IPS-15b (cell line): ENCODE measurements around the gene FITM1.
A peak's percentile ranks its signal among the peaks of the same experiment; 100 is the strongest.

ENCODE experiments used
- H3K27me3 ChIP-seq: one replicate; pipeline ENCODE4 v1.6.1; 2013; ENCODE audit warnings: low read length; ENCODE audit not compliant: control insufficient read depth, insufficient read depth
- H3K36me3 ChIP-seq: one replicate; pipeline ENCODE4 v1.6.1; 2013; ENCODE audit warnings: low read length; ENCODE audit not compliant: control insufficient read depth, insufficient read depth
- H3K4me1 ChIP-seq: one replicate; pipeline ENCODE4 v1.6.1; 2013; ENCODE audit warnings: mild to moderate bottlenecking, low read length; ENCODE audit not compliant: control insufficient read depth, insufficient read depth
- H3K4me3 ChIP-seq: one replicate; pipeline ENCODE4 v1.5.1; 2013; ENCODE audit warnings: low read depth, low read length
- H3K9ac ChIP-seq: one replicate; pipeline ENCODE4 v1.6.1; 2013; ENCODE audit warnings: low read depth, mild to moderate bottlenecking, low read length
- H3K9me3 ChIP-seq: one replicate; pipeline ENCODE4 v1.6.1; 2013; ENCODE audit warnings: mild to moderate bottlenecking, low read length; ENCODE audit not compliant: control insufficient read depth, insufficient read depth

Gene FITM1

GRCh38 chr14:24114532-24115421, 15.7 kb upstream of the FITM1 start, which contains the start of the genes DCAF11 and NRL:
DCAF11 (plus strand) TSS chr14:24114777; CDS start chr14:24115595, 818 bp downstream.
NRL (minus strand) TSS chr14:24114949; CDS start chr14:24082848, 32,101 bp downstream.
- peaks cover 22% of the 10 kb centered on the region for H3K36me3 ChIP-seq
- H3K9ac ChIP-seq: peak within 1 kb of the TSS; percentile 74
- no peaks in the 10 kb centered on the region for H3K27me3 ChIP-seq
- H3K4me3 ChIP-seq: peak within 1 kb of the TSS; percentile 93
- H3K9me3 ChIP-seq: no peaks in the 10 kb centered on the region
- peaks cover 3% of the 10 kb centered on the region for H3K4me1 ChIP-seq

GRCh38 chr14:24115422-24116127, 14.9 kb upstream of the FITM1 start:
- H3K4me1 ChIP-seq: peaks cover 3% of the 10 kb centered on the region
- H3K4me3 ChIP-seq: peak overlapping the region; percentile 93
- no peaks in the 10 kb centered on the region for H3K27me3 ChIP-seq
- H3K9ac ChIP-seq: peak overlapping the region; percentile 74
- H3K36me3 ChIP-seq: peaks cover 23% of the 10 kb centered on the region
- no peaks in the 10 kb centered on the region for H3K9me3 ChIP-seq

DNA sequence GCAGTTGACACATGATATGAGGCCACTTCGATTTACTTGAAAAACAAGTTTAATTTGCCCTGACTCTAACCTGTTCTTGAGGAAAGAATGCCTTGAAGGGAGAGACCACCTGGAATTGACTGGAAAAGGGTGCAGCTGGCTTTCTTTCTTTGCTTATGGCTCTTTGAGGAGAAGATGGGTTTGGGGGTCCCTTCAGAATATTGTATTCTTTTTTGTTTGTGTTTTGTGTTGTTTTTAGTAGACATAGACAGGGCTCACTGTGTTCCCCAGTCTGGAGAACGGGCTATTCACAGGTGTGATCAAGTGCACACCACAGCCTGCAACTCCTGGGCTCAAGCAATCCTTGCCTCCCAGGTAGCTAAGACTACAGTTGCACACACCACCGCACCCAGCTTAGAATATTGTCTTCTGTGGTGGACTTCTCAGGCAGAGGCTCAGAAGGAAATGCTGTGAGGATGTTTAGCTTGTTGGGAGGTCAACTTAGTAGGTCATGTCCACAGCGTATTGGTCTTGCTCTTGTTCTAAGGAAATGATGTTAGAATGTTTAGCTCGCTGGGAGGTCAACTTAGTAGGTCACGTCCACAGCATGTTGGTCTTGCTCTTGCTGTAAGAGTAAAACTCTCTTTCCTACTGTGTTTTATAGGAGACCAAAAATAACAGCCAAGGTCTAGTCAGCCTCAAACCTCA, 14.2 kb upstream of the FITM1 start:
- H3K9ac ChIP-seq: peak overlapping the region; percentile 74
- H3K36me3 ChIP-seq: peaks cover 26% of the 10 kb centered on the region
- H3K9me3 ChIP-seq: no peaks in the 10 kb centered on the region
- peak overlapping the region; percentile 93 for H3K4me3 ChIP-seq
- peaks cover 3% of the 10 kb centered on the region for H3K4me1 ChIP-seq
- no peaks in the 10 kb centered on the region for H3K27me3 ChIP-seq

DNA sequence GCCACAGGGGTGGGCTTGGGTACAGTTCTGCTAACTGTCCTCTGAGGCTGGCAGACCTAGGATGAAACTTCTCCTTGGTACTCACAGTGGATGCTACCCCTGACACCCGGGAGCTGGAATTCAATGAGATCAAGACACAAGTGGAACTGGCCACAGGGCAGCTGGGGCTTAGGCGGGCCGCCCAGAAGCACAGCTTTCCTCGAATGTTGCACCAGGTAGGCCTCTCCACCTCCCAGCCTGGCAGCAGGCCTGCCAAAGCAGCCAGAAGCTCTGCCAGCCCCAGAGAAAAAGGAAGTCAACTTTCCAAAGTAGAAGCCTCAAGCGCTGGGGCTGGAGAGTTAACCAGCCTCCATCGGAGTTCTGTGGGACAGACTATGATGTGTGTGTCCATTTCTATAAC, 13.3 kb upstream of the FITM1 start:
- Histone ChIP-seq H3K4me3 (no peak overlapping the region), H3K4me1 (peaks cover 3% of the 10 kb centered on the region), H3K9me3 (no peaks in the 10 kb centered on the region), H3K9ac (no peak overlapping the region), H3K27me3 (no peaks in the 10 kb centered on the region), H3K36me3 (peaks cover 27% of the 10 kb centered on the region)

- peaks cover 3% of the 10 kb centered on the region for H3K4me1 ChIP-seq
- no peaks in the 10 kb centered on the region for H3K27me3 ChIP-seq
- H3K9ac ChIP-seq: no peak overlapping the region
- no peaks in the 10 kb centered on the region for H3K9me3 ChIP-seq
- peaks cover 38% of the 10 kb centered on the region for H3K36me3 ChIP-seq
- H3K4me3 ChIP-seq: no peak overlapping the region
Measured at GRCh38 chr14:24119691-24120090, 10.8 kb upstream of the FITM1 start.

DNA sequence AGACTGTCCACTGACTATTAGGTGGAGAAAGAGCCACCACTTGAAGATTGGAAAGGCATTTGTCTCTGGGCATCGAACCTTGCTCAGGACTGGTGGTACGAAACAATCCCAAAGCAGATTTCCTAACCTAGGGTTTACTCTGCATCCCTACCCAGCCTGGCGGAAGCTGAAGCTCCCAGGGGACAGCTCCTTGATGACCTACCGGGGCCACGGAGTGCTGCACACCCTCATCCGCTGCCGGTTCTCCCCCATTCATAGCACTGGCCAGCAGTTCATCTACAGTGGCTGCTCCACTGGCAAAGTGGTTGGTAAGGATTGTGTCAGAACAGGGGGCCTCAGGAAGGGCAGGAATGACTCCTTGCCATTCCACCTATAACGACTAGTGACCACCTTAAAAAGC, 9.2 kb upstream of the FITM1 start:
- Histone ChIP-seq H3K4me3 (no peak overlapping the region), H3K9me3 (no peaks in the 10 kb centered on the region), H3K36me3 (peaks cover 38% of the 10 kb centered on the region), H3K4me1 (peaks cover 2% of the 10 kb centered on the region), H3K9ac (no peak overlapping the region), H3K27me3 (no peaks in the 10 kb centered on the region)

DNA sequence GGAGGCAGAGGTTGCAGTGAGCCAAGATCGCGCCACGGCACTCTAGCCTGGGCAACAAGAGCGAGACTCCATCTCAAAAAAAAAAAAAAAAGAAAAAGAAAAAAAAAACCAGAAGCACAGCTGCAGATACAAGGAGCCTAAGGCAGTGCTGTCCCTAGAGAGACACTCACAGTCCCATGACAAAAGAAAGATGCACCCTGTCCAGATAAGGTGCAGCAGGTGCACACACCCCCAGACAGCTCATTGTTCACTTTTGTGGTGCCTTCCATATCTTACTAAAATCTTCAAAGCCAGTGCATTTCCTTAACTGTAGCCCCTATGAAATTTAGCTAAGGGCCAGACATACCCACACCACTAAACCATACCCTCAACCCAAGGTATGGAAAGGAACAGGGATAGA, 8.0 kb upstream of the FITM1 start:
- Histone ChIP-seq H3K4me3 (no peak overlapping the region), H3K9ac (no peak overlapping the region), H3K27me3 (no peaks in the 10 kb centered on the region), H3K36me3 (peaks cover 35% of the 10 kb centered on the region), H3K9me3 (no peaks in the 10 kb centered on the region), H3K4me1 (no peaks in the 10 kb centered on the region)

GRCh38 chr14:24122898-24123297, 7.6 kb upstream of the FITM1 start:
- Histone ChIP-seq H3K27me3 (no peaks in the 10 kb centered on the region), H3K4me3 (no peak overlapping the region), H3K4me1 (no peaks in the 10 kb centered on the region), H3K9me3 (no peaks in the 10 kb centered on the region), H3K9ac (no peak overlapping the region), H3K36me3 (peaks cover 33% of the 10 kb centered on the region)

DNA sequence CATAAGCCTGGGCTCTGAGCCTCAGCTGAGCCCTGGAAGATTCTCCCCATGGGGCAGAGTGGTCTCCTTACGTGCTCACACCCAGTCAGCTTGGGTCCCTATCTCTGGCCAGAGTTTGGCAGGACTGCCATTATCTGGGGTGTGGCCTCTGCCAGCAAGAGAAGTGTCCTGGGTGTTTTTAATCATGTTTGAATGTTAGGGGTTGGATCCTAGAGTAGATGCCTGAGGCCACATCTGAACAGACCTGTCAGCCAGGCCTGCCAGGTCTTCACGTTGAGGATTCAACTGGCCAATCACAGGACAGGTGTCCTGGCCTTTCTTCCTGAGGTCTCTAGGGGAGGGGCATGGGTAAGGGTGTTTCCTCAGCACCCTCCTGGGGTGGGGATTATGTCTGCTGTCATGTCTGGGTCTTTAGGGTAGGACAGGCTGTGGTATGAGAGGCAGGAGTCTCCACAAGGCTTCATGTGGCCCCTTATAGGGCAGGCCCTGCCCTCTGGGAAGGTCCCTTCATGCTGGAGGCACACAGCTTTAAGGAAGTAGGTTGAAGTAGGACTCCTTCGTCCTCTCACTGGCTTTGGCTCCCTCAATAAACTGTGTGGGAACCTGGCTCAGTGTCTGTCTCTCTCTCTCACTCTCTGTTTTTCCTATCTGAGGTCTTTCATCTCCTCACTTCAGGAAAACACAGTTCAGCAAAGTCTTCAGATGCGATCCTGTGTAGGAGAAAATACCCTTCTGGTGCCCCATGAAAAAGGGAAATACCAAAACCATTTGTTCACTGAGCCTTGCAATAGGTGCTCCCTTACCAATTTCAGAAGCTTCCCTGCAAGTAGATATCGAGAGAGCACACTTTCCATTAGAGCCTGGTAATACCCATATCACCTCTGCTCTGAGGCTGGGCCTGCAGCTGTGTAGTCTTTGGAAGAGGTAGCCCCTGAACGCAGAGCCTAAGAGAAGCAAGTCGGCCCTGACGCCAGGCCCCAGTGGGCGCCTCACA, 6.7 kb upstream of the FITM1 start:
- Histone ChIP-seq H3K36me3 (peaks cover 26% of the 10 kb centered on the region), H3K27me3 (no peaks in the 10 kb centered on the region), H3K4me1 (no peaks in the 10 kb centered on the region), H3K9ac (no peak overlapping the region), H3K9me3 (no peaks in the 10 kb centered on the region), H3K4me3 (no peak overlapping the region)

DNA sequence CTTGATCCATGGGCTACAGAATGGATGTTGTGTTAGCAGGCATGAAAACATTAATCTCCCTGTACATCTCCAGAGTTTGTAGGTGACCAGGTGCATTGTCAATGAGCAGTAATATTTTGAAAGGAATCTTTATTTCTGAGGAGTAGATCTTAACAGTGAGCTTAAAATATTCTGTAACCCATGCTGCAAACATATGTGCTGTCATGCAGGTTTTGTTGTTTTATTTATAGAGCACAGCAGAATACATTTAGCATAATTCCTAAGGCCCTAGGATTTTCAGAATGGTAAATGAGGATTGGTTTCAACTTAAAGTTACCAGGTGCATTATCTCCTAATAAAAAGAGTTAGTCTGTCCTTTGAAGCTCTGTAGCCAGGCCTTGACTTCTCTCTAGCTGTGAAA, 3.5 kb upstream of the FITM1 start:
- no peaks in the 10 kb centered on the region for H3K9me3 ChIP-seq
- H3K4me3 ChIP-seq: no peak overlapping the region
- H3K36me3 ChIP-seq: peaks cover 11% of the 10 kb centered on the region
- peaks cover 1% of the 10 kb centered on the region for H3K4me1 ChIP-seq
- H3K27me3 ChIP-seq: no peaks in the 10 kb centered on the region
- no peak overlapping the region for H3K9ac ChIP-seq

DNA sequence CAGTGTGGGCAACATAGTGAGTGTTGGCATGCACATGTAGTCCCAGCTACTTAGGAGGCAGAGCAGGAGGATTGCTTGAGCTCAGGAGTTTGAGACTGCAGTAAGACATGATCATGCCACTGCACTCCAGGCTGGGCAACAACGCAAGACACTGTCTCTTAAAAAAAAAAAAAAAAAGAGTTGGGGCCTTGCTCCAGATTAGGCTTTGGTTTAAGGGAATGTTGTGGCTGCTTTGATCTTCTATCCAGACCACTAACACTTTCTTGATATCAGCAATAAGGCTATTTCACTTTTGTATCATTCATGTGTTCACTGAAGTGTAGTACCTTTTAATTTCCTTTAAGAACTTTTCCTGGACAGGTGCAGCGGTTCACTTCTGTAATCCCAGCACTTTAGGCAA, 2.8 kb upstream of the FITM1 start:
- H3K36me3 ChIP-seq: peaks cover 7% of the 10 kb centered on the region
- H3K4me1 ChIP-seq: peaks cover 2% of the 10 kb centered on the region
- no peak overlapping the region for H3K9ac ChIP-seq
- no peaks in the 10 kb centered on the region for H3K27me3 ChIP-seq
- no peaks in the 10 kb centered on the region for H3K9me3 ChIP-seq
- no peak overlapping the region for H3K4me3 ChIP-seq
